ENCODE data around the gene RHOB.
"Not testable (repeated sequence)": the region's sequence is repeated elsewhere in the genome, so short reads cannot be mapped to it uniquely, and the experiment has no call there.

The RHOB gene

DNA sequence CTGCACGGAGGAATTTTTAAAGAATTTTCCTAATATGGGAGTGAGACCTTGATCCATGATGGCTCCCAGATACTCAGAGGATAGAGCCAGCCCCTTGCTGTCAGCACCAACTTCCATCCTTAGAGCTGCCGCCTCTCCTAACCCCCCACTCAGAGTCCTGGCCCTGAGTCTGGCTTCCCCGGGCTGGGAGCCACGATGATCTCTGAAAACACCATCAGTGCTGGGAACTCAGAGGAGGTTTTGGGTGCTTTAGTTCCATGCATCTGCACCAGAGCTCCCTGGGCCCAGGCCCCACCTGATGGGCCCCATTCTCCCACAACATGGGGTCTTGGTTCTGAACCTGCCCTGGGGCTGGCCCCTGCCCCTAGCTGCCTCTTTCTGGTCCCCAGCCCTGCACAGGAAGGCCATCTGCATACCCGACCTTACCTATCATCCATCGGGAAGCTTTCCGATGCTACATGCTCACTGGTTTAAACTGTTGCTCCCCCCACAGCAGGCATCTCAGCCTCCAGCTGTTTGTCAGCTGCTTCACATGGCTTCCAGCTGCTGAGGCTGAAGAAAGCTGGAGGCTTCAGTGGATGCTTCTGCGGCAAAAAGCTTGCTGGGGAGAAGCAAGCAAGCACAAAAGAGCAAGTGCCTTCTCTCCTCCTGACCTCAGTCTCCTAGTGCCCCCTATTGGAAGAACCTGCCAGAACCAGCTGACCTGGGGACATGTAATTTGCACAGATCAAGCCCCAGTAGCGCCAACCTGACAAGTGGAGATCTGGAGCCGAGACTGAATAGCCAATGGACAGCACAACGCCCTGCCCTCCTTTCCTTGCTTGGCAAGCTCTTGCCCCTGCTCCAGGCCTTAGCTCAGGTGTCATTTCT lies 24.2 kb upstream of the RHOB start:
- DNase-seq (ENCODE audit: low spot score), result peak; percentile 49

DNA sequence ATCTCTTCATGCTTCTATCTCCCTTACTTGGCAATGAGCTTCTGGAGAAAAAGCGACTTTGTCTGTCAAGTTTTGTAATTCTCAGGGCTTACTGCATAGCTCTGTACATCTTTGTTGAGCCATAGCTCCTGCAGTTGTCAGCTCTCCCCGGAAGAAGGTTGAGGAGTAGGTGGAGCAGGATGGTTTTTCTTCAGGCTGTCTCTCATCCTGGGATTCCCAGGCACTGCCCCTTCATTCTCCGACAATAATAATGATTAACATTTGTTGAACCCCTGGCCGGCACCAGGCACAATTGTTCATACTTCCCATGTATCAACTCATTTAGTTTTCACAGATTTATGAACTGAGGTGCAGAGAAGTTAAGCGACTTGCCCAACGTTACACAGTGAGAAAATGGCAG lies 23.5 kb upstream of the RHOB start:
- no peak for DNase-seq (ENCODE audit: low spot score)

DNA sequence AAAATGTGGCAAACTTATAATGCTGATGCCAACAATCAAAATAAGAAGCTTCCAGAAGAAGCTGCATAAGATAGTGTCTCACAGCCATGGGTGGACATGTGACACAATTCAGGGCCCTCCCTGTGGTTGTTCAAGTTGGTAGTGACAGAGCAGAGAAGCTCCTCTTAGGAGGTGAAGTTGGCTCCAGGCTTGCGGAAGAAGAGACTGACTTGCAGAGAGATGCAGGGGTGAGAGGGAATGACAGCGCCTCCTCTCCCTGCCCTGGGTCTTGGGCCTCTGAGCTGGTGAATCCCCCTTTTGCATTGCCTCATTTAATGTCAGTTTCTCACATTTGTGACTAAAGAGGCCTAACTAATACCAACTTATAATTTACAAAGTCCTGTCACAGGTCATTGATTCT lies 23.0 kb upstream of the RHOB start:
- DNase-seq (ENCODE audit: low spot score), result no peak

DNA sequence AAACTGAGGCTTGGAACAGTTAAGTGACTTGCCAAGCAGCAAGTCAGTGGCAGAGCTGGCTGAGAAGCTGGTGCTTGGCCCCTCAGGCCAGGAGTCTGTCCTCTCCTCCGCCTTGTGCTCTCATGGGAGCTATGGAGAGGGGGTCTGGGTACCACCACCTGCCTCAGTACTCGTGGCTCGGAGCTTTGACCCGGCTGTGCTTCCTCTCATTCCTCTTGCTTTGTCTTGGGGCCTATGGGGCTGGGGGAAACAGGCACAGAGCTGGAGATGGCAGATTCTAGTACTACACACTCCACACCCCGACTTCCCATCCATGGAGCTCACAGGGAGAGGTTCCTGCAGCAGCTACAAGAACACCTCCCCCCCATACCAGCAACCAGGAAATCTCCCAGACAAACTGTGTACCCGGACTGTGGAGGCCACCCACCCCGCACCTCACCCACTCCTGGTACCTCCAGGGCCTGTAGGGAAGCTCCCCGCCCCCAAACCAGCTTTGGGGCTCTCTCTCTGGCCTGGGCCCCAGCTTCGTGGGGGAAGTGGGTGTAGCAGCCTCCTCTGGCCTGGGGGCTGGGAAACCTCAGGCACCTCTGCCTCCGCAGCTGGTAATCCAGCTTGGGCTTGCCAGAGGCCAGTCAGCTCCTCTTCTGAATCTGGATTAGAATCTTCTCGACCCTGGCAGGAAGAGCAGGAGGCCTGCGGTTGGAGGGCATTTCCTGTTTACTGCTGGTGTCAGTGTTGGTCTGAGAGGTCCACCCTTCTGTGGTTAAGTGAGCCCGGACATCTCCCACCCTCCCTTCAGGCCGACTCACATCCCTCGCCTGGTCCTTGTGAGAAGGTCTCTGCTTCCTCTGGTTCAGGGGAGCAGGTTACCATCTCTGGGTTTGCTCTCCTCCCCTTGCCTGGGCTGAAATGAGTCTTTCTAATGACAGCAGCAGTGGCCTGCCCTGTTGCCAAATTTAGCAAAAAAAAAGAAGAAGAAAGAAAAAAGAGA lies 22.3 kb upstream of the RHOB start:
- DNase-seq (ENCODE audit: low spot score), result no peak

DNA sequence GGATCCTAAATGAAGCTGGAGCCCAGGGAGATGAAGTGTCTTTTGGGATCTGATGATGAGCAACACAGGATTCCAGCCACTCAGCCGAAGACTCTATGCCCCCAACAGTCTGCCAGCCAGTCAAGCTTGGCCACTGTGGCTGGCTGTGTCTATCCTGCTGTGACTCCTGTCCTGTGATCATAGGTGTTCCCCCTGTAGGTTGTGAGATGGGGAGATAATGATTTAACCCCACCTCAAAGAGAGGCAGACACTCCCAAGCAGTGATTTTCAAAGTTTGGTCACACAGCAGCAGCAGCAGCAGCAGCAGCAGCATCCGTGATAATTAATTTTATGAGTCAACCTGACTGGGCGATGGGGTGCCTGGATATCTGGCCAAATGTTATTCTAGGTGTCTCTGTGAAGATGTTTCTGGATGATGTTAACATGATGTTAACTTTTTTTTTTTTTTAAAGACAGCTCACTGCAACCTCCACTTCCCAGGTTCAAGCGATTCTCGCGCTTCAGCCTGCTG lies 21.4 kb upstream of the RHOB start:
- DNase-seq (ENCODE audit: low spot score), result no peak

DNA sequence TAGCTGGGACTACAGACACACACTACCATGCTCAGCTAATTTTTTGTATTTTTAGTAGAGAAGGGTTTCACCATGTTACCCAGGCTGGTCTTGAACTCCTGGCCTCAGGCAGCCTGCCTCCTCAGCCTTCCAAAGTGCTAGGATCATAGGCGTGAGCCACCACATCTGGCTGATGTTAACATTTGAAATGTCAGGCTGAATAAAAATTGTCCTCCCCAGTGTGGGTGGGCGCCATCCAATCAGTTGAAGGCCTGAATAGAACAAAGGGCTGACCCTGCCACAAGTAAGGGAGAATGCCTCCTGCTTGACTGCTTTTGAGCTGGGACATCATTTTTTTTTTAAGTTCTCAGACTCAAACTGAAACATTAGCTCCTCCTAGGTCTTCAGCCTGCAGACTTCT lies 21.0 kb upstream of the RHOB start:
- no peak for DNase-seq (ENCODE audit: low spot score)

DNA sequence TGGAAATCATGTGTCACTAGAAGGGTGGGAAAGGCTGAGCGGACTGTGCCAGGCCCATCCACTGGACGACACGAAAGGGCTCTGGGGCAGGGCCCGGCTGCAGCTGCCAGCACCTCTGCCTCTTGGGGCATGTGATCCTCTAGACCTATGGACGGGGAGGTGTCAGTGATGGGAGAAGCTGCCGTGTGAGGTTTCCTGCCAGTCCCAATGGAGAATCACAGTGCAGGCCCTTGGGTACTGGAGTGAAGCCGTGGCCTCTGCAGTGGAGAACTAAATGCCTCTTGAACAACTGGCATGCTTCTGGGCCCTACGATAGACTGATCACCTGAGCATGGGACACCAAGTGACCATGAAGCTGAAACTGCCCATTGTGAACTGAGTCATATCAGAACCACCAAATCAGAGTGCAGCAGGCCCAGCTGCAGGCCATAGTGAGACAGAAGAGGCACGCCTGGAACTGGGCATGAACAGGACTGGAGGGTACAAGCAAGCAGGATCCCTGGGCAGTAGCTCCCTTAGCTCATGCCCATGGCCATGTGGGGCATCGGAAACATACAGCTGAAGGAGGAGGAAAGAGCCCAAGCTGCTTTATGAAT lies 18.8 kb upstream of the RHOB start:
- DNase-seq (ENCODE audit: low spot score), result no peak

DNA sequence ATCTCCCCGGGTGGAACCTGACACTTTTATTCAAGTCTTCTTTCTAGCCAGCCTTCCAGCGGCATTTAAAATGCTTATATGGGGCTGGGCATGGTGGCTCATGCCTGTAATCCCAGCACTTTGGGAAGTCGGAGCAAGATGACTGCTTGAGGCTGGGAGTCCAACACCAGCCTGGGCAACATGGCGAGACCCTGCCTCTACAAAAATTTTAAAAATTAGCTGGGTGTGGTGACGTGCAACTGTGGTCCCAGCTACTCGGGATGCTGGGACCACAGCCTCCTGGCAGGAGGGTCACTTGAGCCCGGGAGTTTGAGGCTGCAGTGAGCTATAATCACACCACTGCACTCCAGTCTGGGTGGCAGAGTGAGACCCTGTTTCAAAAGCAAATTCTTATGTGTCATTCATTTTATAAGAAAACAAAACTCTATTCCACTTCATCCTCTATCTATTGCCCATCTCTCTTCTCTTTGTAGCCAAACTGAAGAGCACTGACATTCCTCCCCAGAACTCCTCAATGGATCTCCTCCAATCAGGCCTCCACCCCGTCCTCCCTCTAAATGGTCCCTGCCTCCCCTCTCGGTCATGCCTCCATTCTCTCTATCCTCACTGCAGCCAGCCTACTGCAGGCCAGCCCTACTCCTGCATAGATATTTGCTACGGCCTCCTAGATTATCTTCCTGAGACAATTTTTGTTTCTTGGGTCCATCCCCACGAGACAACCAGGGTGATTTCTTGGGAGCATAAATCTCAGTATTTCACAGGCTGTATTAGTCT lies 18.0 kb upstream of the RHOB start:
- DNase-seq (ENCODE audit: low spot score), result no peak

DNA sequence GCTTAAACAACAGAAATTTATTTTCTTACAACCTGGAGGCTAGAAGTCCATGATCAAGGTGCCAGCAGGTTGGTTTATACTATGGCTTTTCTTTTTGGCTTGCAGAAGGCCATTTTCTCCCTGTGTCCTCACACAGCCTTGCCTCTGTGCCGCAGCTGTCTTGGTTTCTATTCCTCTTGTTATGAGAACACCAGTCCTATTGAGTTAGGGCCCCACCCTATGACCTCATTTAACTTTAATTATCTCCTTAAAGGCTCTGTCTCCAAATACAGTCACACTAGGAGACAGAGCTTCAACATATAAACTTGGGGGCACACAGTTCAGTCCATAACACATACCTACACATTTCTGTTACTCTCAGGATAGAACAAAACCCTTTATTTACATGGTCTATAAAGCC lies 17.3 kb upstream of the RHOB start:
- DNase-seq (ENCODE audit: low spot score), result no peak

DNA sequence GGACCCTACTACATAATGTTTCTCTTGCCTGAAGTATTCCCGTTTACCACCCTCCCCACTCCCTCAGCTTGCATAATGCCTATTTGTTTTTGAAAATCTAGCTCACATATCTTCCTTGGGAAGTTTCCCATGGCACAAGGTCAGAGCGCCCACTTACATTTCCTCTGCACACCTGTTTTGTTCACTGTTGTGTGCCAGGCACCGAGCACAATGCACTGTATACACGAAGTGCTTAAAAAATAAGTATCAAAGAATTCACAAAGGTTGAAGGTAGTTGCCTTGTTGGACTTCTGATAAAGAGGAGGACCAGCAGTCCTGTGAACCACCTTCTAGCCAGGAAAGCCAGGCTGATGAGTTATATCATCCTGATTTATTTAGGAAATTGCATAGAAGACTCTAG lies 16.8 kb upstream of the RHOB start:
- DNase-seq (ENCODE audit: low spot score), result no peak

DNA sequence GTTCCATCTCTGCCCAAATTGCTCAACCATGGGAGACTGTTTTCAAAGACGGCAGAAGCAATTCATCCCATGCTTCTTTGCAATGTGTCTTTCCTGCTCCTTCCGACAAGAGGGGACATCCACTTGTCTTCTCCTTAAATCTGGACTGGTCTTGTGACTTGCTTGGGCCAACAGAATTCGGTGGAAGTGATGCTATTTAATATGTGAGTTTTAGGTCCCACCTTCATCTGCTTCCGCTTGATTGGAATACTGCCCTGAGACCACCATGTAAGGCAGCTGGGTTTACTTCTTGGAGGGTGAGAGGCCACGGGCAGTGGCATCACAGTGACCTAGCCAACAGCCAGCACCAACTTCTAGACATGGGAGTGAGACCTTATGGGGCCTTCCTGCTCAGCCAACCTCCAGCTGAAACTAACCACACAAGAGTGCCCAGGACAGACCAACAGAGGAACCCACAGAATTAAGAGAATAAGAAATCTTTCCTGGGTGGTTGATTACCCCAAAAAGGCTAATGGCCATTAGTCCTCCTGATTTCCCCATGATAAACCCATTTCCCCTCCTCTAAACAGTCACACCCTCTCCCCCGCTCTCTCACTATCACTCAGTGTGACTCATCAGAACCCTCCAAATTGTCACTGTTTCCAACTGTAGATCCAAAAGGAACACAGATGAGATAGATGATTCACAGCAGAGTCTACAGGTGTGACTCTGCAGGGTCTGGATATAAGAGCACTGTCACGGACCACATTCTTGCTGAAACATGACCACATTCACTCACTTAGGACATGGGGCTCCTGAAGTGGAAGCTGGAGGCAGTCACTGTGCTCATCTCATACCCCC lies 16.2 kb upstream of the RHOB start:
- no peak for DNase-seq (ENCODE audit: low spot score)

DNA sequence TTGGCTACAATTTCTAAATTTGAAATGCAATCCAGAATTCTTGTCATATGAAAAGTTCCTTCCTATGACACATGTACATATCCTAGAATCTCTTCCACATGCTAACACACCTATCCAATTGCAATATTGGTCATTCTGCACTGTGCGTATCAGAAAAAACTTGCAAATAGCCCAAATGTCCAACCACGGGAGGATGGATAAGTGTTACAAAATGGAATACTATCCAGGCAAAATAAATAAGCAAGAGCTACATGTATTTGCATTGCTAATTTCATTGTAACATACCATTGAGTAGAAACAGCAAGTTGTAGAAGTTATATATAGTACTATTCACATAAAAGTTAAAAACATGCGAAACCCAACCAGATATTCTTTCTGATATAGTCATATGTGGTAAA lies 15.6 kb upstream of the RHOB start:
- no peak for DNase-seq (ENCODE audit: low spot score)

DNA sequence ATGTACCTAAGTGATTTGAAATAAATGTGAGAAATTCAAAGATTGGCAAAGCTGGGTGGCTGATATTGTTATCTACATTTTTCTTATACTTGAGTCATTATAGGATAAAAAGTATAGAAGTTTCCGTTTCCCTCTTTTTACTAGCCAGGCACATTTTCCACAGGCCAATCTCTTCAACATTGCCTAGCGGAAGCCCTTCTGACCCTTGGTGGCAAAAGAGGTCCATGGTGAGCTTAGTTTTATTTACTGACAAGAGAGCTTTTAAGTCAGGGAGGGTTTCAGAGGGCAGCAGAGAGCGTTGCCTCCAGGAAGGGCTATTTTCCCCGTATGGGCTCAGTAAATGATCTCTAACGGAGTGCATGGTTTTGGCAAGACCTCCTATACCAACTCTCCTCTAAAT lies 15.1 kb upstream of the RHOB start:
- DNase-seq (ENCODE audit: low spot score), result no peak

DNA sequence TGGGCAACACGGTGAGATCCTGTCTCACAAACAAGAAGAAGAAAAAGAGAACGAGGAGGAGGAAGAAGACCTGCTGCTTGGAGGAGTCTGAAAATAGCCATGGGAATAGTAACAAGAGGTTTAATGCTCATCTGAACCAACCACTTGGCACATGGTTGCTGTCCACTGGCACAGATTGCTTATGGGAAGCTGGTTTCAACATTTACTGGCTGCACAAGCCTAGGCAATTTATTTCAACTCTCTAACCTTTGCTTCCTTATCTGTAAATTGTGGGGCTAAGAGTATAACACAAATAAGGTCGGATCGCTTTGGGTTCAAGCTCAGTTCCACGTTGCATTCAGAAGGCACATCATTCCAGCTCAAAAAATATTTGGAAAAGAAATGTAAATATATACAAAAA lies 14.2 kb upstream of the RHOB start:
- DNase-seq (ENCODE audit: low spot score), result no peak

DNA sequence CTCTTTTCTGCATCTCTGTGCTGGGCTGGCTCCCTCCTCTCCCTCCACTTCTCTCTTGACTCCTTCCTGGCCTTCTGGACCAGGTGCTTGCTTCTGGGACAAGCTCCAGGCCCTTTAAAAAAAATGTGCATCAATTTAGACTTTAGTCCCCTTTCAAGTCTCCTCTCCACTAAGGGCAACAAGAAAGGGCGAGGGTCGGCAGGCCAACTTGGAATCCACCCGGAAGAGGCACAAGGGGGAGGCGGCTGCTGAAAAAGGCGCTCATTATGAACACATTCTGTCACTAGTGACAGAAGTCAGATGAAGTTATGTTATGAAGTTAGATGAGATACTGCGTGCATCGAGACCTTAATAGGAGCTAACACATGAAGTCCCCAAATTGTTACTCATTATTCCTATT lies 13.6 kb upstream of the RHOB start:
- DNase-seq (ENCODE audit: low spot score), result no peak

DNA sequence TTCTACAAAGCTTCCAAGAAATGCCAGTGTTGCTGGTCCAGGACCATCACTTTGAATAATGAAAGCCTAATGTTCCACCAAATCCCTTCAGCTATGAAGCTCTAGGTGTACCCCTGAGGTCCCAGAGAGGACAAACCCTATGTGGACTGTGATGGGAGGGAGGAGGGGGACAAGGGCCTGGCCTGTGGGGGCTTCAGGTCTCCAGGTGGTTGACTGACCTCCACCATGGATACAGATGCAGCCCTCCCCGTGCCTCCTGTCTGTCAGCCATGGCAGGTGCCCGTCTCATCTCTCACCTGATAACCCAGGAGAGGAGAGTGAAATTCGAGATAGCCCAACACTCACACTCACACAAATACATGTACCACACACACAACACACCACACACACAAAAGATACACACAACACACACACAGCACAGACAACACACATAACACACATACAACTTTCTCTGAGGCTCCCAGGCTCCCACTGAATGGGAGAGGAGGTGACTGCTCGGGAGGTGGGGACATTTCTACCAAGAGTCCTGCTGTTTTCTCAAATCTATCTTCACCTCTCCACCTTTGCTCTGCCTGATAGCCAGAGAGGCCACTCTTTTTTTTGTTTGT lies 12.8 kb upstream of the RHOB start:
- no peak for DNase-seq (ENCODE audit: low spot score)

DNA sequence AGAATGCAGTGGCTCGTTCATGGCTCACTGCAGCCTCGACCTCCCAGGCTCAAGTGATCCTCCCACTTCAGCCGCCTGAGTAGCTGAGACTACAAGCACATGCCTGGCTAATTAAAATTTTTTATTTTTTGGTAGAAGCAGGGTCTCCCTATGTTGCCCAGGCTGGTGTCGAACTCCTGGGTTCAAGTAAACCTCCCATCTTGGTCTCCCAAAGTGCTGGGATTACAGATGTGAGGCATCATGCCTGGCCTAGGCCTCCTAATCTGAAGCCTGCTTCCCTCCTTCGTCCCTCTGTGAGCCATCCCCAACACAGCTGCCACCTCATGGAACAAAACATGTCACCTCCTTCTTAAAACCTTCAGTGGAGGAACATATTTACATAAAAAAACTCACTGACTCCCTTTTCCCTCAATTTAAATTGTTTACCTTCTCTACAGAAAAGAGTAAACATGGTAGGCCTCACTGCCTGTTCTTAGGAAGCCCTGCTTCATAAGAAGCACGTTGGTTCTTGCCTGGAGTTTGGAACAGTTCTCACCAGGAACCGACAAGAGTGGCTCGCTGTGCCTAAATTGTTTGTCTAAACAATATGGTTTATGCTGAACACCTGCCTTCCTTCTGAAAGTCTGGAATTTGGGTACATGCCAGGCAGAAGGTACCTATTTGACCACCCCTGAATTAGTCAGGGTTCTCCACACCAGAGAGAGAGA lies 12.1 kb upstream of the RHOB start:
- no peak for DNase-seq (ENCODE audit: low spot score)

DNA sequence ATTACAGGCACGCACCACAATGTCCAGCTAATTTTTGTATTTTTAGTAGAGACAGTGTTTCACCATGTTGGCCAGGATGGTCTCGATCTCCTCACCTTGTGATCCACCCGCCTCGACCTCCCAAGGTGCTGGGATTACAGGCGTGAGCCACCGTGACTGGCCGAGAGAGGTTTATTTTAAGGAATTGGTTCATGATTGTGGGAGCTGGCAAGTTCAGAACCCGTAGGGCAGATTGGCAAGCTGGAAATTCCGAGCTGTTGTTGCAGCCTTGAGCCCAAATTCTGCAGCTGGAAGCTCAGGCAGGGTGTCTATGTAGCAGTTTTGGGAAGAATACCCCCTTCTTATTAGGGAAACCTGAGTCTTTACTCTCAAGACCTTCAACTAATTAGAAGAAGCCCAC lies 11.4 kb upstream of the RHOB start:
- DNase-seq (ENCODE audit: low spot score), result not testable (repeated sequence)

DNA sequence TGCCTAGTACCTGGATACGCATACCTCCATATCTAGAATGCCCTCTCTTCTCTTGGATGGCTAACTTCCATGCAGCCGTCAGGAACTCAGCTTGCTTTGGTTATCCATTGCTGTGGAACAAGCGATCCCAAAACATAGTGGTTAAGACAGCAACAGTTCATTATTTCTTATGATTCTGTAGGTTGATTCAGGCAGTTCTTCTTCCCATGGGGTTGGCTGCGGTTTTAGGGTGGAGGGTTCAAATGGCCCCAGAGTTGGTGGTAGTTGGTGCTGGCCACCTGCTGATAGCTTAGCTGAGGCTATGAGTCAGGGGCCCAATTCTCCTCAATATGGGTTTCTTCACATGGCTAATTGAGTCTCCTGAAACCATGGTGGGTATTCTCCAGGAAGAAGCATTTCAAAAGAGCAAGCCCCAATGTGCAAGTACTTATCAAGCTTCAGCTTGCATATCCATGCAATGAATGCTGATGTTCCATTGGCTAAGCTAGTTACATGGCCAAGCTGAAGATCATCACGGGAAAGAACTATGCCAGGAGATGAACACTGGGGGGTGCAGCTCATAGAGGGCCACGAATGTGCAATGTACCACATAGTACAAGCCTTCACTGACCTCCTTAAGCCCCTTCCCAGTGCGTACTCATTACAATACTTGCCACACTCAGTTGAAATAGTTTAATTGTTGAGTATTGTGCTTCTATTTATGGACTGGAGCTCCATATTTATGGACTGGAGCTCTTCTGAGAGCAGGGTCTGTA lies 10.0 kb upstream of the RHOB start:
- no peak for DNase-seq (ENCODE audit: low spot score)

Measured in iPS-NIHi11 (cell line).